Ishikawa (cell line): ENCODE measurements around the gene MCM6.

Experiments
- CEBPB ChIP-seq: IDR thresholded peaks from 2 replicates; pipeline ENCODE4 v1.6.1; 2012
- CREB1 ChIP-seq: IDR thresholded peaks from 2 replicates; pipeline ENCODE4 v1.6.1; 2012; ENCODE audit warnings: low read depth
- EGR1 ChIP-seq: IDR thresholded peaks from 2 replicates; pipeline ENCODE4 v1.6.1; 2012
- EP300 ChIP-seq: IDR thresholded peaks from 2 replicates; pipeline ENCODE4 v1.6.1; 2012; ENCODE audit warnings: borderline replicate concordance
- FOXM1 ChIP-seq: IDR thresholded peaks from 2 replicates; pipeline ENCODE4 v1.6.1; 2012; ENCODE audit warnings: low read depth, borderline replicate concordance
- NFIC ChIP-seq: IDR thresholded peaks from 2 replicates; pipeline ENCODE4 v1.6.1; 2012
- RAD21 ChIP-seq: IDR thresholded peaks from 2 replicates; pipeline ENCODE4 v1.6.1; 2012; ENCODE audit warnings: low read depth
- REST ChIP-seq: IDR thresholded peaks from 2 replicates; pipeline ENCODE4 v1.6.1; 2012; ENCODE audit warnings: low read depth, mild to moderate bottlenecking
- TAF1 ChIP-seq: IDR thresholded peaks from 2 replicates; pipeline ENCODE4 v1.6.1; 2012; ENCODE audit warnings: low read depth, mild to moderate bottlenecking
- TCF12 ChIP-seq: IDR thresholded peaks from 2 replicates; pipeline ENCODE4 v1.6.1; 2012; ENCODE audit warnings: low read depth
- TEAD4 ChIP-seq: IDR thresholded peaks from 2 replicates; pipeline ENCODE4 v1.6.1; 2012
- USF1 ChIP-seq: IDR thresholded peaks from 2 replicates; pipeline ENCODE4 v1.6.1; 2012
- YY1 ChIP-seq: IDR thresholded peaks from 2 replicates; pipeline ENCODE4 v1.6.1; 2012; ENCODE audit warnings: low read depth
- ZBTB7A ChIP-seq: IDR thresholded peaks from 2 replicates; pipeline ENCODE4 v1.6.1; 2012; ENCODE audit warnings: low read depth
- TF ChIP-seq, protein P1 (sequence below): IDR thresholded peaks from 2 replicates; pipeline ENCODE4 v1.6.1; 2012

Gene MCM6

DNA sequence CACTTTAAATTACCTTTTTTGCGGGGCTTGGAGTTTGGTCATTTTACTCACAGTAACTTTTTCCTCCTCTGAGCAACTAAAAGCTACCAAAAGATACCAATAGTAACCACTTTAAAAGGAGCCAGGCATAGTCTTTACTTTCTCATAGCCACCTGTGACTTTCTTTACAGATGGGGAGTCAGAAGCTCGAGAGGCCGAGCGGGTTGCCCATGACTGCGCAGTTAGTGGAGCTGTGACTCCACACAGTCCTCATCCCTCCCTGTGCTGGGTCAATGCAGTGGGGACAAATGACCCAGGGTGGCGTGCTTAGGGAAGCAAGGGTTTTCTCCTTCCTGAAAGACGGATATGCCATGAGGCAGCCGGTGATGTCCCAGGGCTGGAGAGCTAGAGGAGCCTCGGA lies 51.1 kb downstream of the MCM6 start:
- no peak for TF ChIP-seq ZBTB7A

GRCh38 chr2:135822855-135823254 lies 53.4 kb downstream of the MCM6 start:
- TF ChIP-seq EP300, result no peak
- TF ChIP-seq CREB1, result no peak
- TF ChIP-seq NFIC, result no peak
- no peak for TF ChIP-seq USF1
- TF ChIP-seq ZBTB7A, result no peak
- no peak for TF ChIP-seq EGR1
- no peak for TF ChIP-seq YY1
- no peak for TF ChIP-seq REST
- TF ChIP-seq CEBPB, result no peak
- TF ChIP-seq, protein P1, sequence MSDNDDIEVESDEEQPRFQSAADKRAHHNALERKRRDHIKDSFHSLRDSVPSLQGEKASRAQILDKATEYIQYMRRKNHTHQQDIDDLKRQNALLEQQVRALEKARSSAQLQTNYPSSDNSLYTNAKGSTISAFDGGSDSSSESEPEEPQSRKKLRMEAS, result no peak
- no peak for TF ChIP-seq TEAD4
- TF ChIP-seq TAF1, result no peak
- TF ChIP-seq TCF12, result no peak
- TF ChIP-seq RAD21, result no peak
- TF ChIP-seq FOXM1, result no peak

DNA sequence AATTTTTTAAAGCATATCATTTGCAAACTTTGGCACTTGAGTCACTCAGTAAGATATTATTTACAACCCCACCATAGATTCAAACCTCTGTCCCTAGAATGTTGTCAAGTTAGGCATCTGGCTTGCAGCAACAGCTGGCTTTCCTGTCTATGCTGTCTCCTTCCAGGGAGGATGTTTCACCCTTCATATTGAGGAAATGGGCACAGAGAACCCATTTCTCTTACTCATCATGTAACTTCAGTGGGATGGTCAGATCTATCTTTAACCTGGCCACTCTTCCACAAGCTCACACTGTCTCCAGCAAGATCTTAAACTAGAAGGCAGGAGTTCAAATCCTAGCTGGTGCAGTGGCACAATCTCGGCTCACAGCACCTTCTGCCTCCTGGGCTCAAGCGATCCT lies 55.1 kb downstream of the MCM6 start:
- TF ChIP-seq ZBTB7A, result no peak
- TF ChIP-seq, protein P1, result no peak
- no peak for TF ChIP-seq RAD21
- no peak for TF ChIP-seq EP300
- no peak for TF ChIP-seq EGR1
- no peak for TF ChIP-seq FOXM1
- no peak for TF ChIP-seq TAF1
- no peak for TF ChIP-seq TEAD4
- no peak for TF ChIP-seq TCF12
- TF ChIP-seq YY1, result no peak
- TF ChIP-seq NFIC, result no peak

GRCh38 chr2:135820003-135820618 lies 56.1 kb downstream of the MCM6 start:
- TF ChIP-seq, protein P1, result no peak
- TF ChIP-seq FOXM1 (no peak), TAF1 (no peak), REST (no peak), CREB1 (no peak), USF1 (no peak), RAD21 (no peak), CEBPB (no peak), ZBTB7A (no peak), YY1 (no peak), EGR1 (no peak), NFIC (no peak), EP300 (no peak), TEAD4 (no peak), TCF12 (no peak)

- TF ChIP-seq RAD21 (peak; percentile 46), REST (no peak), CEBPB (no peak), NFIC (no peak), TEAD4 (peak; percentile 54; the same call in 1 of the 2 replicates), FOXM1 (no peak), CREB1 (no peak), TCF12 (no peak)
- TF ChIP-seq, protein P1, result no peak
These were observed 57.2 kb downstream of the MCM6 start for GRCh38 chr2:135818937-135819610.
